CD14-positive monocyte (primary cell): Measurements from ENCODE around the gene EMILIN2. TPM values are rescaled to one million over a fixed set of nuclear protein-coding genes. Genes with fewer than 3 reads are reported as not detected.

Experiments used
- DNase-seq, 3 donors: peaks; one replicate each; pipeline ENCODE4 v3.0.0-alpha.2; 2011 to 2022
- H2AFZ ChIP-seq: 2 replicates; pipeline ENCODE4 v1.6.0; 2012; ENCODE audit warnings: mild to moderate bottlenecking, low read depth, low read length, inconsistent platforms; ENCODE audit not compliant: insufficient read depth, poor library complexity, severe bottlenecking
- H3K27ac ChIP-seq, 2 donors: 1 replicate in 1 of 2; 2 replicates in 1 of 2; pipeline ENCODE4 v1.5.1; 2012 to 2013; ENCODE audit warnings: low read length in 2 of 2, control low read depth in 1 of 2, inconsistent platforms in 1 of 2, low read depth in 1 of 2, mild to moderate bottlenecking in 1 of 2
- H3K27me3 ChIP-seq, 2 donors: one replicate each; pipeline versions ENCODE4 v1.6.0 to v1.6.1; 2011 to 2013; ENCODE audit warnings: low read length in 2 of 2; ENCODE audit not compliant: control insufficient read depth in 2 of 2, insufficient read depth in 2 of 2
- H3K36me3 ChIP-seq, 2 donors: replicated peaks in 1 of 2; 1 replicate in 1 of 2; 2 replicates in 1 of 2; pipeline versions ENCODE4 v1.5.1 to v1.6.1; 2012 to 2013; ENCODE audit warnings: low read length in 2 of 2, control low read depth in 1 of 2, inconsistent platforms in 1 of 2, mild to moderate bottlenecking in 1 of 2; ENCODE audit not compliant: insufficient read depth in 2 of 2, control insufficient read depth in 1 of 2
- H3K4me1 ChIP-seq, 2 donors: 1 replicate in 1 of 2; 2 replicates in 1 of 2; pipeline versions ENCODE4 v1.5.1 to v1.6.1; 2012 to 2013; ENCODE audit warnings: low read length in 2 of 2, control low read depth in 1 of 2, inconsistent platforms in 1 of 2, mild to moderate bottlenecking in 1 of 2, moderate library complexity in 1 of 2; ENCODE audit not compliant: insufficient read depth in 2 of 2, control insufficient read depth in 1 of 2
- H3K4me2 ChIP-seq: replicated peaks from 2 replicates; pipeline ENCODE3; 2012; ENCODE audit warnings: low read length, moderate library complexity, mild to moderate bottlenecking; ENCODE audit not compliant: poor library complexity, severe bottlenecking; ENCODE audit errors: extremely low read depth
- H3K4me3 ChIP-seq, 3 experiments: fragments of 200-600 bp in 1 of 3; sonication (generic) in 1 of 3; replicated peaks in 1 of 3; 1 replicate in 2 of 3; 2 replicates in 1 of 3; pipeline ENCODE4 v1.5.1; 2011 to 2013; ENCODE audit warnings: low read length in 3 of 3, mild to moderate bottlenecking in 3 of 3, control low read depth in 2 of 3, low read depth in 2 of 3, inconsistent platforms in 1 of 3, moderate library complexity in 1 of 3
- H3K79me2 ChIP-seq: 2 replicates; pipeline ENCODE4 v1.6.0; 2012; ENCODE audit warnings: mild to moderate bottlenecking, control low read depth, inconsistent platforms, low read length, moderate library complexity; ENCODE audit not compliant: insufficient read depth
- H3K9ac ChIP-seq: 2 replicates; pipeline ENCODE4 v1.6.0; 2017; ENCODE audit warnings: low read length, mild to moderate bottlenecking; ENCODE audit not compliant: insufficient read depth, poor library complexity, severe bottlenecking
- H3K9me3 ChIP-seq, 2 donors: replicated peaks in 1 of 2; 1 replicate in 1 of 2; 2 replicates in 1 of 2; pipeline versions ENCODE4 v1.5.1 to v1.6.1; 2012 to 2013; ENCODE audit warnings: low read length in 2 of 2, control low read depth in 1 of 2; ENCODE audit not compliant: control insufficient read depth in 1 of 2, insufficient read depth in 1 of 2
- H4K20me1 ChIP-seq: 2 replicates; pipeline ENCODE4 v1.6.0; 2012; ENCODE audit warnings: mild to moderate bottlenecking, low read length, control low read depth, moderate library complexity; ENCODE audit not compliant: insufficient read depth
- H3K27ac Mint-ChIP-seq, 7 donors: one replicate each; pipeline ENCODE4 v1.8.0; 2020; ENCODE audit warnings: mild to moderate bottlenecking in 7 of 7, mixed read lengths in 7 of 7, moderate library complexity in 6 of 7, inconsistent platforms in 2 of 7
- H3K27me3 Mint-ChIP-seq, 3 donors: one replicate each; pipeline ENCODE4 v1.8.0; 2021 to 2022; ENCODE audit warnings: low read depth in 3 of 3, mild to moderate bottlenecking in 3 of 3, mixed read lengths in 3 of 3, moderate library complexity in 3 of 3, inconsistent platforms in 1 of 3
- H3K36me3 Mint-ChIP-seq, 2 donors: one replicate each; pipeline ENCODE4 v1.8.0; 2020; ENCODE audit warnings: mixed read lengths in 2 of 2, inconsistent platforms in 1 of 2, mild to moderate bottlenecking in 1 of 2
- H3K4me1 Mint-ChIP-seq: one replicate; pipeline ENCODE4 v1.8.0; 2020; ENCODE audit warnings: mild to moderate bottlenecking, mixed read lengths
- H3K4me3 Mint-ChIP-seq, 2 donors: one replicate each; pipeline ENCODE4 v1.8.0; 2020; ENCODE audit warnings: mild to moderate bottlenecking in 2 of 2, mixed read lengths in 2 of 2, moderate library complexity in 1 of 2
- H3K9me3 Mint-ChIP-seq, 7 donors: one replicate each; pipeline ENCODE4 v1.8.0; 2020 to 2022; ENCODE audit warnings: mixed read lengths in 7 of 7, mild to moderate bottlenecking in 6 of 7, moderate library complexity in 6 of 7, inconsistent platforms in 2 of 7
- WGBS: methylation state at CpG from one replicate; pipeline ENCODE4 v1.1.5; 2013; ENCODE audit warnings: missing lambda C conversion rate; ENCODE audit not compliant: insufficient coverage; 5-methylcytosine and 5-hydroxymethylcytosine counted together
- intact Hi-C, 2 donors: fragments of 100-400 bp; cut with micrococcal nuclease; formaldehyde crosslinking; loops; one replicate each; pipeline versions ENCODE4 v1.15.0 to v1.15.1; 2023
- polyA plus RNA-seq, 3 donors: library from polyadenylated mRNA; depleted of rRNA in 1 of 3; unstranded in 2 of 3; stranded (reverse) in 1 of 3; fragments of 300-500 nt in 2 of 3; fragments of >200 nt in 1 of 3; fragmentation: Illumina TruSeq in 2 of 3; gene quantifications; 1 replicate in 2 of 3; 2 replicates in 1 of 3; pipeline ENCODE4 v1.2.3, GENCODE V29; 2012 to 2021
- TF ChIP-seq, protein P1 (sequence below): fragments of 200-600 bp; IDR thresholded peaks from one replicate; pipeline ENCODE4 v1.8.0; 2022; ENCODE audit warnings: antibody characterized with exemption, mild to moderate bottlenecking

The EMILIN2 gene
- polyA plus RNA-seq, 3 donors: 30.5 to 43.2 (median 33.8) TPM

DNA sequence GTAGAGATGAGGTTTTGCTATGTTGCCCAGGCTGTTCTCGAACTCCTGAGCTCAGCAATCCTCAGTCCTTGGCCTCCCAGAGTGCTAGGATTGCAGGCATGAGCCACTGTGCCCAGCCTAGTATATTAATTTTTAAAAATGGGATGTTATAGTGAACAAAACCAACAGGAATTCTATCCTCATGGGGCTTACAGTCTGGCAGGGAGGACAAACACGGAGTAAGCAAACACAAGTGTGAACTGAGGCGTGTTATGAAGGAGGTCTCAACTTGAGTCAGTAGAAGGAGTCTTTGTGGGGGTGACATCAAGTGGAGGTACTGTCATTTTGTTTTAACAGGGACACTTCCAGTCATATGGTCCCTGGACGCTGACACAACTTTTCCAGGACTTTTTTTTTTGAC, 33.1 kb downstream of the EMILIN2 start:
- Mint-ChIP-seq H3K27ac (peak overlapping the region in 4 of 7 donors; percentile 21 to 80 (median 32)), H3K9me3 (no peaks in the 10 kb centered on the region), H3K4me3 (no peak overlapping the region), H3K4me1 (peaks cover 65% of the 10 kb centered on the region), H3K36me3 (peaks cover 22 to 61% of the 10 kb centered on the region in 2 donors), H3K27me3 (no peaks in the 10 kb centered on the region)
- peaks cover 29 to 62% of the 10 kb centered on the region in 2 donors for H3K4me1 ChIP-seq
- peaks cover 100% of the 10 kb centered on the region for H4K20me1 ChIP-seq
- no peak for DNase-seq
- H3K9me3 ChIP-seq: no peaks in the 10 kb centered on the region
- H3K79me2 ChIP-seq: peaks cover 99% of the 10 kb centered on the region
- no peaks in the 10 kb centered on the region for H3K27me3 ChIP-seq
- WGBS: 100% methylated on average over 2 of the region's 4 CpGs
- H3K27ac ChIP-seq: no peak overlapping the region
- no peak overlapping the region for H2AFZ ChIP-seq
- TF ChIP-seq, protein P1, sequence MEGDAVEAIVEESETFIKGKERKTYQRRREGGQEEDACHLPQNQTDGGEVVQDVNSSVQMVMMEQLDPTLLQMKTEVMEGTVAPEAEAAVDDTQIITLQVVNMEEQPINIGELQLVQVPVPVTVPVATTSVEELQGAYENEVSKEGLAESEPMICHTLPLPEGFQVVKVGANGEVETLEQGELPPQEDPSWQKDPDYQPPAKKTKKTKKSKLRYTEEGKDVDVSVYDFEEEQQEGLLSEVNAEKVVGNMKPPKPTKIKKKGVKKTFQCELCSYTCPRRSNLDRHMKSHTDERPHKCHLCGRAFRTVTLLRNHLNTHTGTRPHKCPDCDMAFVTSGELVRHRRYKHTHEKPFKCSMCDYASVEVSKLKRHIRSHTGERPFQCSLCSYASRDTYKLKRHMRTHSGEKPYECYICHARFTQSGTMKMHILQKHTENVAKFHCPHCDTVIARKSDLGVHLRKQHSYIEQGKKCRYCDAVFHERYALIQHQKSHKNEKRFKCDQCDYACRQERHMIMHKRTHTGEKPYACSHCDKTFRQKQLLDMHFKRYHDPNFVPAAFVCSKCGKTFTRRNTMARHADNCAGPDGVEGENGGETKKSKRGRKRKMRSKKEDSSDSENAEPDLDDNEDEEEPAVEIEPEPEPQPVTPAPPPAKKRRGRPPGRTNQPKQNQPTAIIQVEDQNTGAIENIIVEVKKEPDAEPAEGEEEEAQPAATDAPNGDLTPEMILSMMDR: no peak
- intact Hi-C loops: no loop called here
- H3K9ac ChIP-seq: no peak overlapping the region
- peaks cover 5 to 56% of the 10 kb centered on the region in 2 donors for H3K36me3 ChIP-seq
- H3K4me3 ChIP-seq: no peak overlapping the region
- no peak overlapping the region for H3K4me2 ChIP-seq

DNA sequence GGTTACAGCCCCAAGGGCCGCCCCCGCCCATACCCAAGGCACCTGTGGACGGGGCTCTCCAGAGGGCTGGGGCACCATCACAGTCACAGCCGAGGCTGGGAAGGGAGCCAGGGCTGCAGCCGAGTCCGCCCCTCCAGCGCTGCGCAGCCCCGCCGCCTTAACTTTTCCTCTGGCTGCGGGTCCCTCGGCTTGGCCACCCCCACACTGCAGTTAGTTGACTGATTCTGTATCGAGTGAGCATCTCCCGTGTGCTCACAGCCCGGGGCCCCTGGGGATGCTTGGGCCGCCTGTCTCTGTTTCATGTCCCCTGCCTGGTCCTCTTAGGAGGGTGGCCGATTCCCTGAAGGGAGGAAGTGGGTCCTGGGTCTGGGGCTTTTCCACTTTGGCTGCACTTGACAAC, 33.7 kb downstream of the EMILIN2 start:
- Histone ChIP-seq H3K9ac (no peak overlapping the region), H3K27ac (peak overlapping the region in 1 of 2 donors; percentile 61), H4K20me1 (peaks cover 100% of the 10 kb centered on the region), H3K79me2 (peaks cover 99% of the 10 kb centered on the region), H3K4me1 (peaks cover 24 to 56% of the 10 kb centered on the region in 2 donors), H2AFZ (no peak overlapping the region), H3K9me3 (no peaks in the 10 kb centered on the region), H3K36me3 (peaks cover 9 to 62% of the 10 kb centered on the region in 2 donors), H3K4me3 (no peak overlapping the region), H3K27me3 (no peaks in the 10 kb centered on the region), H3K4me2 (no peak overlapping the region)
- Mint-ChIP-seq H3K4me1 (peaks cover 59% of the 10 kb centered on the region), H3K9me3 (peaks cover 0 to under 1% (median 0%) of the 10 kb centered on the region in 7 donors), H3K27me3 (no peaks in the 10 kb centered on the region), H3K36me3 (peaks cover 26 to 65% of the 10 kb centered on the region in 2 donors), H3K27ac (peak overlapping the region in 2 of 7 donors; percentile 26 to 45), H3K4me3 (no peak overlapping the region)
- intact Hi-C loops: no loop called here
- DNase-seq: no peak
- TF ChIP-seq, protein P1: no peak
- 89% methylated on average over 6 of the region's 17 CpGs for WGBS
